VCaP (cell line): ENCODE results near the gene TPPP2.
A peak's percentile ranks its signal among the peaks of the same experiment; 100 is the strongest.

Experiments
- H3K27ac ChIP-seq: fragments of 450-650 bp; 2 replicates; pipeline ENCODE4 v1.5.1; 2017
- CTCF ChIP-seq: fragments of 450-650 bp; conservative IDR thresholded peaks from 2 replicates; pipeline ENCODE4 v1.5.1; 2017; ENCODE audit warnings: mild to moderate bottlenecking, moderate library complexity

TPPP2 gene

DNA sequence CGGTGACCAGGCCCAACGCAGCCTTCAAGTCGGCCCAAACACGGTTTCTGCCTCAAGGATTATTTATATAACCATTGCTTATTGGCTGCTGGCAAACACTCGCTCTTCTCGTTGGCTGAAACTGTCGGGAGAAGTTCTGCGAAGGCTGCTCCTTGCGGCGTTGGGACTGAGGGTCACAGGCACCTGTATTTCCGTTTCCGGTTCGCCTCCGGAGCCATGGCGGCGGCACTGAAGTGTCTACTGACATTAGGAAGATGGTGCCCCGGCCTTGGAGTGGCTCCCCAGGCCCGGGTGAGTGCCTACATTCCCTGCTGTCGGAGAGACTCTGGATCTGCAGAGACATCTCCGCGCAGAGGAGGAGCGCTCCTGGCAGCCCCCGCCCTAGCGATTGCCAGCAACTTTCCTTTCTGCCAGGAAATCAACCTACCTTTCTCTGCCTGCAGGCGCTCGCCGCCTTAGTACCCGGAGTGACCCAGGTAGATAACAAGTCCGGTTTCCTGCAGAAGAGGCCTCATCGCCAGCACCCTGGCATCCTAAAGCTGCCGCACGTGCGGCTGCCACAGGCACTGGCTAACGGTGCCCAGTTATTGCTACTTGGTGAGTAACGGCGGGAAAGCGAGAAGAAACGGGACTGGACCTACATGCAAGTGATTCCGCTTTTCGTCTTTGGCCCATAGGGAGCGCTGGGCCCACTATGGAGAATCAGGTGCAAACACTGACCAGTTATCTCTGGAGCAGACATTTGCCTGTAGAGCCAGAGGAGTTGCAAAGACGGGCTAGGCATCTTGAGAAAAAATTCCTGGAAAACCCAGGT is 40.0 kb upstream of the TPPP2 start, which contains the start of gene METTL17:
Gene METTL17 (plus strand): TSS at position 194 of the 814 bp plus-strand sequence. CDS start 23 bp downstream, at position 217.
- H3K27ac ChIP-seq: peak within 1 kb of the TSS; percentile 81
- peak; percentile 70 for TF ChIP-seq CTCF

DNA sequence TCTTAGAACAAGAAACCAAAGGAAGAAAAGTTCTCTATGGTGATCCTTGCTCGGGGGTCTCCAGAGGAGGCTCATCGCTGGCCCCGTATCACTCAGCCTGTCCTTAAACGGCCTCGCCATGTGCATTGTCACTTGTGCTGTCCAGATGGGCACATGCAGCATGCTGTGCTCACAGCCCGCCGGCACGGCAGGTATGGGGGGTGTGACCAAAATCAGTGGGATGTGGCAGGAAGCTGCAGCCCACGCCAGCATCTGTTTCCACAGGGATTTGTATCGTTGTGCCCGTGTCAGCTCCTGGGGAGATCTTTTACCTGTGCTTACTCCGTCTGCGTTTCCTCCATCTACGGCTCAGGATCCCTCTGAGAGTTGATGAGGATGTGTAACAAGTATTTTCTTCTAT is 33.5 kb upstream of the TPPP2 start:
- TF ChIP-seq CTCF: no peak
- H3K27ac ChIP-seq: no peak overlapping the region

DNA sequence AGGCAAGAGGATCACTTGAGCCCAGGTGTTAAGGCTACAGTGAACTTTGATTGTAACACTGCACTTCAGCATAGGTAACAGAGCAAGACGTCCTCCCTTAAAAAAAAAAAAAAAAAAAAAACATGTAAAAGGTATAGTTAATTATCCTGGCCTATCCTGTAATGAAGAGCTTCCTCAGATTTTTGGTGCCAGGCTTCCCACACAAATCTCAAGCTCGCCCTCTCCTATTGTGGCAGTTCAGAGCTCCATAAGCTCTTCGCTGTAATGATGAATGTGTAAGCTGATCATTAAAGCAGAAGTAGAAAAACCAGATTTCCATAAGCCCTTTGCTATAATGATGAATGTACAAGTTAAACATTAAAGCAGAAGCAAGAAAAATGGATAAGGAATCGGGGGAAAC is 32.9 kb upstream of the TPPP2 start:
- H3K27ac ChIP-seq: no peak overlapping the region
- no peak for TF ChIP-seq CTCF

- TF ChIP-seq CTCF: no peak
- H3K27ac ChIP-seq: peak overlapping the region; percentile 14; the same call in 1 of the 2 replicates
Measured at GRCh38 chr14:20997564-20997963, 32.5 kb upstream of the TPPP2 start.

- no peak for TF ChIP-seq CTCF
- peak overlapping the region; percentile 14; the same call in 1 of the 2 replicates for H3K27ac ChIP-seq
Measured at GRCh38 chr14:20998139-20998538, 31.9 kb upstream of the TPPP2 start.

GRCh38 chr14:20998674-20999366 is 31.2 kb upstream of the TPPP2 start, which contains the start of gene SLC39A2:
Gene SLC39A2 (plus strand): TSS chr14:20999293. CDS start chr14:20999447, 154 bp downstream.
- peak within 1 kb of the TSS; percentile 14; the same call in 1 of the 2 replicates for H3K27ac ChIP-seq

More at GRCh38 chr14:20998674-20999366, 31.2 kb upstream of the TPPP2 start, which contains the start of gene SLC39A2:
- TF ChIP-seq CTCF: no peak
